Neural cell (in vitro differentiated cells): Measurements from ENCODE around the gene FMO2. TPM values are rescaled to one million over a fixed set of nuclear protein-coding genes. Genes with fewer than 3 reads are reported as not detected.

Source experiments
- H2AFZ ChIP-seq: fragments of 200-600, 300-800 bp; sonication (generic), shearing (Covaris generic); 2 replicates; pipeline ENCODE4 v1.6.0; 2014; ENCODE audit warnings: low read depth, mild to moderate bottlenecking, antibody characterized with exemption, low read length, moderate library complexity
- H3F3A ChIP-seq: fragments of 200-600 bp; shearing (Covaris generic); 2 replicates; pipeline ENCODE4 v1.6.1; 2016; ENCODE audit warnings: mild to moderate bottlenecking, moderate library complexity, mixed read lengths, antibody characterized with exemption, low read length; ENCODE audit not compliant: insufficient read depth, poor library complexity, severe bottlenecking
- H3K27ac ChIP-seq: fragments of 200-600, 300-800 bp; sonication (generic), shearing (Covaris generic); 2 replicates; pipeline ENCODE4 v1.5.1; 2014; ENCODE audit warnings: mild to moderate bottlenecking, low read length, moderate library complexity
- H3K27me3 ChIP-seq: fragments of 300-800, 200-600 bp; sonication (generic), shearing (Covaris generic); 2 replicates; pipeline ENCODE4 v1.6.0; 2014; ENCODE audit warnings: mild to moderate bottlenecking, low read depth, low read length, moderate library complexity; ENCODE audit not compliant: insufficient read depth
- H3K36me3 ChIP-seq: fragments of 300-800, 200-600 bp; sonication (generic), shearing (Covaris generic); 2 replicates; pipeline ENCODE4 v1.5.1; 2014; ENCODE audit warnings: mild to moderate bottlenecking, antibody characterized with exemption, low read length, moderate library complexity; ENCODE audit not compliant: insufficient read depth
- H3K4me2 ChIP-seq: fragments of 300-800, 200-600 bp; sonication (generic), shearing (Covaris generic); 2 replicates; pipeline ENCODE4 v1.6.0; 2014; ENCODE audit warnings: mild to moderate bottlenecking, low read length
- H3K4me3 ChIP-seq: fragments of 300-800, 200-600 bp; sonication (generic), shearing (Covaris generic); 2 replicates; pipeline ENCODE4 v1.5.1; 2014; ENCODE audit warnings: mild to moderate bottlenecking, low read length, moderate library complexity
- H3K79me2 ChIP-seq: fragments of 200-600 bp; shearing (Covaris generic); replicated peaks from 2 replicates; pipeline ENCODE4 v1.6.0; 2014; ENCODE audit warnings: mild to moderate bottlenecking, low read length, moderate library complexity; ENCODE audit not compliant: insufficient read depth
- H3K9ac ChIP-seq: fragments of 300-800, 200-600 bp; sonication (generic), shearing (Covaris generic); 2 replicates; pipeline ENCODE4 v1.6.1; 2016; ENCODE audit warnings: mild to moderate bottlenecking, low read length, mixed read lengths
- H3K9me2 ChIP-seq: fragments of 200-600 bp; shearing (Covaris generic); 2 replicates; pipeline ENCODE4 v1.6.1; 2016; ENCODE audit warnings: mild to moderate bottlenecking, low read length, mixed read lengths; ENCODE audit not compliant: insufficient read depth
- H3K9me3 ChIP-seq: fragments of 200-600, 300-800 bp; sonication (generic), shearing (Covaris generic); 2 replicates; pipeline ENCODE4 v1.6.1; 2016; ENCODE audit warnings: mild to moderate bottlenecking, mixed run types, low read length, moderate library complexity, mixed read lengths
- H4K20me1 ChIP-seq: fragments of 200-600 bp; shearing (Covaris generic); 2 replicates; pipeline ENCODE4 v1.6.1; 2016; ENCODE audit warnings: mild to moderate bottlenecking, mixed run types; ENCODE audit not compliant: insufficient read depth
- EP300 ChIP-seq: fragments of 450-650 bp; conservative IDR thresholded peaks from 2 replicates; pipeline ENCODE4 v1.6.1; 2014; ENCODE audit warnings: antibody characterized with exemption, mild to moderate bottlenecking, moderate library complexity; ENCODE audit not compliant: poor library complexity, severe bottlenecking
- EZH2 ChIP-seq: fragments of 200-600, 300-800 bp; shearing (Covaris generic), sonication (generic); IDR thresholded peaks from 2 replicates; pipeline ENCODE4 v1.6.1; 2014; ENCODE audit warnings: antibody characterized with exemption, low read length, borderline replicate concordance, mild to moderate bottlenecking; ENCODE audit not compliant: insufficient read depth, poor library complexity, severe bottlenecking
- MXI1 ChIP-seq: fragments of 450-650 bp; conservative IDR thresholded peaks from 2 replicates; pipeline ENCODE4 v1.6.1; 2014; ENCODE audit warnings: antibody characterized with exemption, mild to moderate bottlenecking; ENCODE audit not compliant: poor library complexity, severe bottlenecking
- POLR2AphosphoS5 ChIP-seq: IDR thresholded peaks from 2 replicates; pipeline ENCODE4 v1.6.1; 2012
- RAD21 ChIP-seq: fragments of 450-650 bp; conservative IDR thresholded peaks from 2 replicates; pipeline ENCODE4 v1.6.1; 2014; ENCODE audit warnings: antibody characterized with exemption, mild to moderate bottlenecking, moderate library complexity
- SMC3 ChIP-seq: fragments of 450-650 bp; conservative IDR thresholded peaks from 2 replicates; pipeline ENCODE4 v1.6.1; 2014; ENCODE audit warnings: antibody characterized with exemption, mild to moderate bottlenecking, moderate library complexity; ENCODE audit not compliant: poor library complexity
- TAF1 ChIP-seq: IDR thresholded peaks from 2 replicates; pipeline ENCODE4 v1.6.1; 2012; ENCODE audit warnings: low read depth
- polyA plus RNA-seq: library from polyadenylated mRNA; depleted of rRNA; stranded (reverse); fragments of >200 nt; gene quantifications from 2 replicates; pipeline ENCODE4 v1.2.3, GENCODE V29; 2014
- TF ChIP-seq, protein P1 (sequence below): IDR thresholded peaks from 2 replicates; pipeline ENCODE4 v1.6.1; 2012; ENCODE audit warnings: borderline replicate concordance
- TF ChIP-seq, protein P2 (sequence below): fragments of 450-650 bp; IDR thresholded peaks from 2 replicates; pipeline ENCODE4 v1.5.1; 2014; ENCODE audit warnings: antibody characterized with exemption, mild to moderate bottlenecking, moderate library complexity; ENCODE audit not compliant: poor library complexity, severe bottlenecking

FMO2 gene
- polyA plus RNA-seq, 1 donor from 2014 or later: not detected

GRCh38 chr1:171220081-171220420 lies 35.0 kb downstream of the FMO2 start:
- Histone ChIP-seq H3F3A (no peaks in the 10 kb centered on the region), H4K20me1 (no peaks in the 10 kb centered on the region), H3K79me2 (no peaks in the 10 kb centered on the region), H3K27me3 (no peaks in the 10 kb centered on the region), H3K4me3 (no peak overlapping the region), H3K27ac (no peak overlapping the region), H3K9me2 (no peaks in the 10 kb centered on the region), H3K9ac (no peak overlapping the region), H3K36me3 (no peaks in the 10 kb centered on the region), H3K9me3 (no peaks in the 10 kb centered on the region), H2AFZ (no peak overlapping the region), H3K4me2 (no peak overlapping the region)
- no peak for TF ChIP-seq EZH2
- TF ChIP-seq TAF1: no peak
- TF ChIP-seq, protein P1, sequence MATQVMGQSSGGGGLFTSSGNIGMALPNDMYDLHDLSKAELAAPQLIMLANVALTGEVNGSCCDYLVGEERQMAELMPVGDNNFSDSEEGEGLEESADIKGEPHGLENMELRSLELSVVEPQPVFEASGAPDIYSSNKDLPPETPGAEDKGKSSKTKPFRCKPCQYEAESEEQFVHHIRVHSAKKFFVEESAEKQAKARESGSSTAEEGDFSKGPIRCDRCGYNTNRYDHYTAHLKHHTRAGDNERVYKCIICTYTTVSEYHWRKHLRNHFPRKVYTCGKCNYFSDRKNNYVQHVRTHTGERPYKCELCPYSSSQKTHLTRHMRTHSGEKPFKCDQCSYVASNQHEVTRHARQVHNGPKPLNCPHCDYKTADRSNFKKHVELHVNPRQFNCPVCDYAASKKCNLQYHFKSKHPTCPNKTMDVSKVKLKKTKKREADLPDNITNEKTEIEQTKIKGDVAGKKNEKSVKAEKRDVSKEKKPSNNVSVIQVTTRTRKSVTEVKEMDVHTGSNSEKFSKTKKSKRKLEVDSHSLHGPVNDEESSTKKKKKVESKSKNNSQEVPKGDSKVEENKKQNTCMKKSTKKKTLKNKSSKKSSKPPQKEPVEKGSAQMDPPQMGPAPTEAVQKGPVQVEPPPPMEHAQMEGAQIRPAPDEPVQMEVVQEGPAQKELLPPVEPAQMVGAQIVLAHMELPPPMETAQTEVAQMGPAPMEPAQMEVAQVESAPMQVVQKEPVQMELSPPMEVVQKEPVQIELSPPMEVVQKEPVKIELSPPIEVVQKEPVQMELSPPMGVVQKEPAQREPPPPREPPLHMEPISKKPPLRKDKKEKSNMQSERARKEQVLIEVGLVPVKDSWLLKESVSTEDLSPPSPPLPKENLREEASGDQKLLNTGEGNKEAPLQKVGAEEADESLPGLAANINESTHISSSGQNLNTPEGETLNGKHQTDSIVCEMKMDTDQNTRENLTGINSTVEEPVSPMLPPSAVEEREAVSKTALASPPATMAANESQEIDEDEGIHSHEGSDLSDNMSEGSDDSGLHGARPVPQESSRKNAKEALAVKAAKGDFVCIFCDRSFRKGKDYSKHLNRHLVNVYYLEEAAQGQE: no peak
- TF ChIP-seq, protein P2, sequence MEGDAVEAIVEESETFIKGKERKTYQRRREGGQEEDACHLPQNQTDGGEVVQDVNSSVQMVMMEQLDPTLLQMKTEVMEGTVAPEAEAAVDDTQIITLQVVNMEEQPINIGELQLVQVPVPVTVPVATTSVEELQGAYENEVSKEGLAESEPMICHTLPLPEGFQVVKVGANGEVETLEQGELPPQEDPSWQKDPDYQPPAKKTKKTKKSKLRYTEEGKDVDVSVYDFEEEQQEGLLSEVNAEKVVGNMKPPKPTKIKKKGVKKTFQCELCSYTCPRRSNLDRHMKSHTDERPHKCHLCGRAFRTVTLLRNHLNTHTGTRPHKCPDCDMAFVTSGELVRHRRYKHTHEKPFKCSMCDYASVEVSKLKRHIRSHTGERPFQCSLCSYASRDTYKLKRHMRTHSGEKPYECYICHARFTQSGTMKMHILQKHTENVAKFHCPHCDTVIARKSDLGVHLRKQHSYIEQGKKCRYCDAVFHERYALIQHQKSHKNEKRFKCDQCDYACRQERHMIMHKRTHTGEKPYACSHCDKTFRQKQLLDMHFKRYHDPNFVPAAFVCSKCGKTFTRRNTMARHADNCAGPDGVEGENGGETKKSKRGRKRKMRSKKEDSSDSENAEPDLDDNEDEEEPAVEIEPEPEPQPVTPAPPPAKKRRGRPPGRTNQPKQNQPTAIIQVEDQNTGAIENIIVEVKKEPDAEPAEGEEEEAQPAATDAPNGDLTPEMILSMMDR: no peak
- no peak for TF ChIP-seq EP300
- no peak for TF ChIP-seq POLR2AphosphoS5
- TF ChIP-seq RAD21: no peak

- Histone ChIP-seq H3K36me3 (no peaks in the 10 kb centered on the region), H3K4me3 (no peak overlapping the region), H3K9ac (no peak overlapping the region), H3K79me2 (no peaks in the 10 kb centered on the region), H3F3A (no peaks in the 10 kb centered on the region), H3K4me2 (no peak overlapping the region), H3K27ac (no peak overlapping the region), H3K9me3 (no peaks in the 10 kb centered on the region), H2AFZ (no peak overlapping the region), H3K9me2 (no peaks in the 10 kb centered on the region), H4K20me1 (no peaks in the 10 kb centered on the region), H3K27me3 (no peaks in the 10 kb centered on the region)
- no peak for TF ChIP-seq RAD21
- no peak for TF ChIP-seq TAF1
- no peak for TF ChIP-seq EP300
- TF ChIP-seq, protein P2: no peak
- TF ChIP-seq, protein P1: no peak
- no peak for TF ChIP-seq POLR2AphosphoS5
- TF ChIP-seq EZH2: no peak
- no peak for TF ChIP-seq SMC3
- no peak for TF ChIP-seq MXI1
These were observed 35.5 kb downstream of the FMO2 start for GRCh38 chr1:171220581-171221054.
